LNCaP clone FGC (cell line): ENCODE results near the gene GRIN2C.

Source experiments
- DNase-seq: peaks from one replicate; pipeline ENCODE4 v3.0.0-alpha.2; 2011; ENCODE audit warnings: low read depth
- H3K4me3 ChIP-seq: 2 replicates; pipeline ENCODE4 v1.5.1; 2011; ENCODE audit warnings: mild to moderate bottlenecking, low read depth, low read length, control low read depth
- TF ChIP-seq, protein P1 (sequence below): IDR thresholded peaks from 2 replicates; pipeline ENCODE4 v1.5.1; 2012; ENCODE audit warnings: mild to moderate bottlenecking; ENCODE audit not compliant: control insufficient read depth, insufficient read depth; ENCODE audit errors: extremely low read depth

GRIN2C gene

DNA sequence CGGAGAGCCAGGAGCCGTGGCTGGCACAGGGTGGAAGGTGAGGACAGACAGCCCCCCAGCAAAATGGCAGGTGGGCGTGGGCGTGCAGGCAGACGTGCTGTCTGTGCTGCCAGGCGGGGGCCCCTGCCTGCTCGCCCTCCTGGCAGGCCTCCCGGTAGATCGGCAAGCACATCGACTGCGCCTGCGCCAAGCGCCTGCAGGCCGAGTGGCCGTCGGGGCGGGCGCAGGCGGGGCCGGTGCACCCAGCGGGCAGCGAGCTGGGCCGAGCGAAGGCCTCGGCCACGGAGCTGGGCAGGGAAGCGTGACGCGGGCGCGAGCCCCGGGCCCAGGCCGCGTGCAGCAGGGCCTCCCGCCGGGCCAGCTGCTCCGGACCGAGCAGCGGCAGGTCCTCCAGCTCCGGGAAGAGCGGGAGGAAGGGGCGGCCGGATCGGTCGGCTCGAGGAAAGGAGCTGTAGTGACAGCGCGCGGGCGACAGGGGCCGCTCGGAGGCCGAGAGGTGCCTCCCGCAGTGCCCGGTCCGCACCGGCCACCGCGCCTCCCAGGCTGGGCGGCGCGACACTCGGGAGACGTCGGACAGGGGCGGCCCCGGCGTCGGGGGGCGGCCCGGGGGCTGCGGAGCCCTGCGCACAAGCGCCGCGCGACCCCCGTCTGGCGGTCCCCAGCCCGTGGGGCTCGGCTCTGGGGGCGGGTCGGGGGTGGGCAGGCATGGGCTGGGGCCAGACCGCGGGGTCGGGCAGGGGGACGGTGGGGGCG is 16.9 kb downstream of the GRIN2C start:
- TF ChIP-seq, protein P1, sequence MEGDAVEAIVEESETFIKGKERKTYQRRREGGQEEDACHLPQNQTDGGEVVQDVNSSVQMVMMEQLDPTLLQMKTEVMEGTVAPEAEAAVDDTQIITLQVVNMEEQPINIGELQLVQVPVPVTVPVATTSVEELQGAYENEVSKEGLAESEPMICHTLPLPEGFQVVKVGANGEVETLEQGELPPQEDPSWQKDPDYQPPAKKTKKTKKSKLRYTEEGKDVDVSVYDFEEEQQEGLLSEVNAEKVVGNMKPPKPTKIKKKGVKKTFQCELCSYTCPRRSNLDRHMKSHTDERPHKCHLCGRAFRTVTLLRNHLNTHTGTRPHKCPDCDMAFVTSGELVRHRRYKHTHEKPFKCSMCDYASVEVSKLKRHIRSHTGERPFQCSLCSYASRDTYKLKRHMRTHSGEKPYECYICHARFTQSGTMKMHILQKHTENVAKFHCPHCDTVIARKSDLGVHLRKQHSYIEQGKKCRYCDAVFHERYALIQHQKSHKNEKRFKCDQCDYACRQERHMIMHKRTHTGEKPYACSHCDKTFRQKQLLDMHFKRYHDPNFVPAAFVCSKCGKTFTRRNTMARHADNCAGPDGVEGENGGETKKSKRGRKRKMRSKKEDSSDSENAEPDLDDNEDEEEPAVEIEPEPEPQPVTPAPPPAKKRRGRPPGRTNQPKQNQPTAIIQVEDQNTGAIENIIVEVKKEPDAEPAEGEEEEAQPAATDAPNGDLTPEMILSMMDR, result peak; percentile 76
- no peak for DNase-seq
- H3K4me3 ChIP-seq, result peak overlapping the region; percentile 30

DNA sequence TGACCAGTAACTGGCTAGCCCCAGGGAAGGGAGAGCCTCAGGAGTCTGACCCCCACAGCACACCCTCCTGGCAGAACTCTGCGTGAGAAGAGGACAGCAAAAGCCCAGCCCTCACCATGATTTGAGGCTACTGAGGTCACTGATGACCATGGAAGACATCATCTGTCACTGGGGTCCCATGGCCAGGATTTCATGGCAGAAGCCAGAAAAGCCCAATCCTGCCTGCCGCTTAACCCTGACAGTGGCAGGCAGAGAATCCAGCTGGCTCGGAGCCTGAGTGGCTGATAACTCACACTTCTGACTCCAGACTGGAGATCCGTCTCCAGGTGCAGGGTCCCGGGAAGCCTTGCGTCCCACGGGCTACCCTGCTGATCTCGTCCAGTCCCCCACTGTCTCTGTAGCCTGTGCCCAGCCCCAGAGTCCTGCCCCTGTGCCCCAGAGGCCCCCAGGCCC is 17.5 kb downstream of the GRIN2C start:
- TF ChIP-seq, protein P1, result no peak
- no peak for DNase-seq
- peak overlapping the region; percentile 30 for H3K4me3 ChIP-seq

DNA sequence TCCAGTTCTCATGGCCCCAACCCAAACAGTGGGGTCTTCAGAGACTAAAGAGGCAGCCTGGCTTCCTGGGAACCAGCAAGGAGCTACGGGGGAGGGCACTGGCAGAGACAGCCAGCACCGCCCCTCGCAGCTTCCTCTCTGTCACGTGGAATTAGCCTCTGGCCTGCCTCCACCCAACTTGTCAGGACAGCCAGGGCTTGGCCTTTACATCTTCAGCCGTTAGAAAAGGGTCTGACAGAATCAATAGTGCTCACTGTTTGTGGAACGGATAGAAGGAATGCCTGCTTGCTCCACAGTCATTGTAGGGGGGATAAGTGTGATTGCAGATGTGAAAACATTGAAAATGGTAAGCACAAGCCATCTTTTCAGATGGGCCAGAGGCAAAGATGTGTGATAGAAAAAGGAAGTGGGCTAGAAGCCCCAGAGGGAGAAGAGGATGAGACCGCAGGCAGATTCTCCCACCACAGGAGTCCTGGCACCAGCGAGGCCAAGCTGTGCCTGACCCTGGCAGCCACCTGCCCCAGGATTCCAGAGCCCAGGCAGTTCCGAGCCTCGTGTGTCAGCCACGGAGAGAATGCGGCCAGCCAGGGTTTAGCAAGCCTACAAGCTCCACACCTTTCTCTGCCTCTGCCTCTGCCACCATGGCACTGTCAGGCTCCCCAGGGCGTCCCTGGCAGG is 18.6 kb downstream of the GRIN2C start:
- TF ChIP-seq, protein P1, result no peak
- no peak for DNase-seq
- H3K4me3 ChIP-seq, result no peak overlapping the region

DNA sequence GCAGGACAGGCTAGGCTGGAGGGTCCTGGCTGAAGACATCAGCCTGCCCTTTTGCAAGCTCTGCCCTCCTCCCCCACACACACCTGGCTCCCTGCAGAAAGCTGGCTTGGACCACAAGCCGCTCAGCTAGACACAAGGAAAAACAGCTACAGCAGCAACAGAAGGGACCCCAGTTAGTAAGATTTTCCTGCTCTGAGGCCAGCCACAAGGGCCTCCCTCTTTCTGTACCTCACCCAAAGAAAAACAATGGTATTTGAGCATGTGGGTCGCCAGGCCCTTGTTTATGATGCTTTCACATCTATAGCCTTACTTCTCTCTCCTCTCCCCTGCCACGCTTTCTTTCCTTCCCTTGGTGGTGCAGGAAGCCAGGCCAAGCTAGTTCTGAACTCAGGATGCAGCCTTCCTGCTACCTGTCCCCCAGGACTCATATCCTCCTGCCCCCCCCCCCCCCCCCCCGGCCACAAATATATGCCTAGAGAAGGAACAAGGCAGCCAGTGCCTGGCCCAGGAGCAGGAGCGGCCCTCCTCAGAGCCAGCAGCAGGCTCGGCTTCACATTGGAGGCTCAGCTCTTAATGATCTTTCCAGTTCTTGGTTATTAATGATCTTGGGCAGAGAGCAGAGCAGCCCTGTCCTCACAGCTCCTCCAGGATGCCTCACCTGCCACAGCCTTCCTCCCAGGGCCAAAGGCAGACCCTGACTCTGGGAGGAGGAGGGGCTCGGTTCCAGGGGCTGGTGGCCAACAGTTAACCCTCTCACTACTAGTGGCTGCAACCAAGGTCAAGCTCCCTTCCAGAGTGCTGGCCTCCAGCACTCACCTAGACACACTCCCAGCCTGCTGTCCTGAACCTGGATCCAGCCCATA is 19.5 kb downstream of the GRIN2C start:
- no peak for DNase-seq
- TF ChIP-seq, protein P1, result no peak
- H3K4me3 ChIP-seq, result no peak overlapping the region

DNA sequence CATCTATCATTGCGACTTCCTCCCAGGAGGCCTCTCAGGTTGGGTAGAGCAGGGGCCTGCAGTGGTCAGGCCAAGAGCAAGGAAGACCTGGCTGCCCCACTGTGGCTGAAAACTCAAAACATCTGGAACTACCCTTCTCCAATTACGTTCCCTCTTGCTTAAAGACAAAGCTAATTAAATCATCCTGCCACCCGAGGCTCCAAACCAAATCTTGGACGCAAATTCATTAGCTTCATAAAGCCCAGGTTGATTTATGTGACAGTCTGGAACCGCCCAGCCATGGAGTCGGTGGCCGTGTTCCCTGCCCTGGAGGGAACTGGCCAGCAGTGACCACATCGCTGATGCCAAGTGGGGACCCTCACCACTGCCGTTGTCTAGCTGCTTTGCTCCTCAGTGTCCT is 21.4 kb downstream of the GRIN2C start:
- DNase-seq, result no peak
- no peak overlapping the region for H3K4me3 ChIP-seq
- TF ChIP-seq, protein P1, result no peak

DNA sequence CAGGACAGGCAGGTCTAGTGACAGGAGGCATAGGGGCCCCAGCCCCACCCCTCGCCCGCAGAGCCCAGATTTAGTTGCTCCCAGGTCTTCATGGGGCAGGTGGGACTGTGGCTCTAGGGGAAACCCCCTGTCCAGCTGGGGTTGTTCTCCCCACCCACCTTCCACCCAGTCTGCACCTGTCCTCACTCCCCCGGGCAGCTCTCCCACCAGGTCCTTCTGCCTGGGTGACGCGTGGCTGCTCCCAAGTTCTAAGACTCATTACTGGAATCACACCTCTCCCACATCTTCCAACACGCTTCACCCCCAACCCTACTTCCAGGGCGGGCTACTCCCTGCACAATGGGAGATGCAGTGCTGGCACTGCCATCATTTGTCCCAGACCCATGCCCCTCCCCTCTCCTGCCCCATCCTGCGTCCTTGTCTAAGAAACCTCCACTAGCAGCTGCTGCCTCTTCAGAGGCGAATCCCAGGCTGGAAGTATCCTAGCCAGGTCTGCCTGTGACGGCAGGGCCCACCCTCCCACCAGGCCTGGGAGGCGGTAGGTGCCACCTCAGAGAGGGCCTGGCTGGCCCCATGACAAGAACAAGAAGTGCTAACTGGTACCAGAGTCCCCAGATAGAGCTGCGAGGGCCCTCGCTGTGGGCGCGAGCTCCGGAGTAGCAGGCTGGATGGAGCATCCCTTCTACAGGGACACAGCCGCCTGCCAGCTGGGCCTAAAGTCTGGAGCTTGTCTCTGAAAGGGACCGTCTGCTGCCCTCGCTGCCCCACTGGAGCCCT is 22.8 kb downstream of the GRIN2C start:
- DNase-seq, result no peak
- TF ChIP-seq, protein P1, result no peak
- no peak overlapping the region for H3K4me3 ChIP-seq
